OCI-LY1 (cell line): ENCODE results near the gene KRTAP10-6.

Source experiments
- H2AFZ ChIP-seq: fragments of 200-600 bp; sonication (generic), shearing (Covaris generic); 2 replicates; pipeline ENCODE4 v1.6.0; 2014; ENCODE audit warnings: antibody characterized with exemption, mild to moderate bottlenecking, low read length
- H3F3A ChIP-seq: fragments of 200-600 bp; sonication (generic), shearing (Covaris generic); 2 replicates; pipeline ENCODE4 v1.6.0; 2014; ENCODE audit warnings: mild to moderate bottlenecking, antibody characterized with exemption, low read length, moderate library complexity; ENCODE audit not compliant: insufficient read depth
- H3K27ac ChIP-seq: fragments of 200-600 bp; sonication (generic); 2 replicates; pipeline ENCODE4 v1.5.1; 2014; ENCODE audit warnings: low read length, mixed run types, mild to moderate bottlenecking, low read depth; ENCODE audit not compliant: poor library complexity, severe bottlenecking
- H3K27me3 ChIP-seq: fragments of 200-600 bp; sonication (generic); 2 replicates; pipeline ENCODE4 v1.6.0; 2014; ENCODE audit warnings: antibody characterized with exemption, mild to moderate bottlenecking, low read length, moderate library complexity; ENCODE audit not compliant: insufficient read depth
- H3K36me3 ChIP-seq: fragments of 200-600 bp; sonication (generic); 2 replicates; pipeline ENCODE4 v1.6.1; 2014; ENCODE audit warnings: mild to moderate bottlenecking, antibody characterized with exemption, low read length, moderate library complexity, mixed read lengths; ENCODE audit not compliant: insufficient read depth
- H3K4me1 ChIP-seq: fragments of 200-600 bp; sonication (generic); 2 replicates; pipeline ENCODE4 v1.5.1; 2014; ENCODE audit warnings: mild to moderate bottlenecking, low read length, moderate library complexity; ENCODE audit not compliant: insufficient read depth, severe bottlenecking
- H3K4me2 ChIP-seq: fragments of 200-600 bp; sonication (generic), shearing (Covaris generic); 2 replicates; pipeline ENCODE4 v1.6.1; 2014; ENCODE audit warnings: low read length
- H3K4me3 ChIP-seq: fragments of 200-600 bp; sonication (generic); 2 replicates; pipeline ENCODE4 v1.5.1; 2014; ENCODE audit warnings: low read length, low read depth, mild to moderate bottlenecking, mixed read lengths; ENCODE audit not compliant: poor library complexity, severe bottlenecking
- H3K79me2 ChIP-seq: fragments of 200-600 bp; shearing (Covaris generic); 2 replicates; pipeline ENCODE4 v1.6.1; 2016; ENCODE audit warnings: mixed run types, low read length, mixed read lengths; ENCODE audit not compliant: insufficient read depth
- H3K9ac ChIP-seq: fragments of 200-600 bp; sonication (generic), shearing (Covaris generic); 2 replicates; pipeline ENCODE4 v1.6.1; 2014; ENCODE audit warnings: mild to moderate bottlenecking, low read length, mixed read lengths
- H3K9me2 ChIP-seq: fragments of 200-600 bp; sonication (generic), shearing (Covaris generic); 2 replicates; pipeline ENCODE4 v1.6.1; 2014; ENCODE audit warnings: low read depth, mild to moderate bottlenecking, low read length, mixed read lengths
- H3K9me3 ChIP-seq: fragments of 200-600 bp; shearing (Covaris generic); 2 replicates; pipeline ENCODE4 v1.6.1; 2014; ENCODE audit warnings: low read length, mixed read lengths
- H4K20me1 ChIP-seq: fragments of 200-600 bp; sonication (generic), shearing (Covaris generic); 2 replicates; pipeline ENCODE4 v1.6.0; 2016; ENCODE audit warnings: mild to moderate bottlenecking, low read length; ENCODE audit not compliant: insufficient read depth
- EZH2 ChIP-seq: fragments of 200-600 bp; sonication (generic), shearing (Covaris generic); IDR thresholded peaks from 2 replicates; pipeline ENCODE4 v1.8.0; 2017; ENCODE audit warnings: borderline replicate concordance, mixed run types, mild to moderate bottlenecking, antibody characterized with exemption, low read length, moderate library complexity, mixed read lengths
- TF ChIP-seq, protein P1 (sequence below): fragments of 200-600 bp; sonication (generic), shearing (Covaris generic); IDR thresholded peaks from 2 replicates; pipeline ENCODE4 v1.5.1; 2017; ENCODE audit warnings: mild to moderate bottlenecking, antibody characterized with exemption, low read length, moderate library complexity, mixed read lengths

Gene KRTAP10-6

DNA sequence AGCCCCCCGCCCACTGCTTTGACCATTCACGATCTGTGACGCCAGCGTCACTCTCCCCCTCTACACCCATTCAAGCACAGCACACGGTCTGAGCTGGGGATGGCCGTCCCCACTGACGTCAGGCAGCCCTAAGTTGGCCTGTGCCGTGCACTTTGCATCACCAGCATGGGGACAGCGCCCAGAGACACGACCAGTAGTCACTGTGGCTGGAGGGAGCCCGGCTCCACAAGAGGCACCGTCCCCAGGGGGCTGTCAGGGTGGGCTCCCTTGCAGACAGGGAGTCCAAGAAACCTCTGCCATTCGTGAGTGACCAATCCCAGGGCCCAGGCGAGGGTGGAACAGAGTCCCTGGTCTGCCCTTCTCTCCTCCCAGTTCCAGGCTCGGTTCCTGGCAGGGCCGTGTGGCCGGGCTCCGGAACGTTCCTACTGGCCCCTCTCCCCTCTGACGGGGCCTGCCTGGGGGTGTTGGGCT is 21.9 kb upstream of the KRTAP10-6 start:
- H3K36me3 ChIP-seq = no peaks in the 10 kb centered on the region
- H2AFZ ChIP-seq = no peak overlapping the region
- no peaks in the 10 kb centered on the region for H3K9me2 ChIP-seq
- peaks cover 6% of the 10 kb centered on the region for H3K4me1 ChIP-seq
- no peaks in the 10 kb centered on the region for H3F3A ChIP-seq
- no peaks in the 10 kb centered on the region for H3K79me2 ChIP-seq
- TF ChIP-seq EZH2 = no peak
- TF ChIP-seq, protein P1, sequence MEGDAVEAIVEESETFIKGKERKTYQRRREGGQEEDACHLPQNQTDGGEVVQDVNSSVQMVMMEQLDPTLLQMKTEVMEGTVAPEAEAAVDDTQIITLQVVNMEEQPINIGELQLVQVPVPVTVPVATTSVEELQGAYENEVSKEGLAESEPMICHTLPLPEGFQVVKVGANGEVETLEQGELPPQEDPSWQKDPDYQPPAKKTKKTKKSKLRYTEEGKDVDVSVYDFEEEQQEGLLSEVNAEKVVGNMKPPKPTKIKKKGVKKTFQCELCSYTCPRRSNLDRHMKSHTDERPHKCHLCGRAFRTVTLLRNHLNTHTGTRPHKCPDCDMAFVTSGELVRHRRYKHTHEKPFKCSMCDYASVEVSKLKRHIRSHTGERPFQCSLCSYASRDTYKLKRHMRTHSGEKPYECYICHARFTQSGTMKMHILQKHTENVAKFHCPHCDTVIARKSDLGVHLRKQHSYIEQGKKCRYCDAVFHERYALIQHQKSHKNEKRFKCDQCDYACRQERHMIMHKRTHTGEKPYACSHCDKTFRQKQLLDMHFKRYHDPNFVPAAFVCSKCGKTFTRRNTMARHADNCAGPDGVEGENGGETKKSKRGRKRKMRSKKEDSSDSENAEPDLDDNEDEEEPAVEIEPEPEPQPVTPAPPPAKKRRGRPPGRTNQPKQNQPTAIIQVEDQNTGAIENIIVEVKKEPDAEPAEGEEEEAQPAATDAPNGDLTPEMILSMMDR = no peak
- H3K9me3 ChIP-seq = 0 out of 2 replicates have a peak, but pooled peaks cover 2% of the 10 kb centered on the region
- no peak overlapping the region for H3K4me2 ChIP-seq
- H3K27me3 ChIP-seq = no peaks in the 10 kb centered on the region
- H4K20me1 ChIP-seq = no peaks in the 10 kb centered on the region
- H3K27ac ChIP-seq = no peak overlapping the region
- no peak overlapping the region for H3K4me3 ChIP-seq
- H3K9ac ChIP-seq = no peak overlapping the region

DNA sequence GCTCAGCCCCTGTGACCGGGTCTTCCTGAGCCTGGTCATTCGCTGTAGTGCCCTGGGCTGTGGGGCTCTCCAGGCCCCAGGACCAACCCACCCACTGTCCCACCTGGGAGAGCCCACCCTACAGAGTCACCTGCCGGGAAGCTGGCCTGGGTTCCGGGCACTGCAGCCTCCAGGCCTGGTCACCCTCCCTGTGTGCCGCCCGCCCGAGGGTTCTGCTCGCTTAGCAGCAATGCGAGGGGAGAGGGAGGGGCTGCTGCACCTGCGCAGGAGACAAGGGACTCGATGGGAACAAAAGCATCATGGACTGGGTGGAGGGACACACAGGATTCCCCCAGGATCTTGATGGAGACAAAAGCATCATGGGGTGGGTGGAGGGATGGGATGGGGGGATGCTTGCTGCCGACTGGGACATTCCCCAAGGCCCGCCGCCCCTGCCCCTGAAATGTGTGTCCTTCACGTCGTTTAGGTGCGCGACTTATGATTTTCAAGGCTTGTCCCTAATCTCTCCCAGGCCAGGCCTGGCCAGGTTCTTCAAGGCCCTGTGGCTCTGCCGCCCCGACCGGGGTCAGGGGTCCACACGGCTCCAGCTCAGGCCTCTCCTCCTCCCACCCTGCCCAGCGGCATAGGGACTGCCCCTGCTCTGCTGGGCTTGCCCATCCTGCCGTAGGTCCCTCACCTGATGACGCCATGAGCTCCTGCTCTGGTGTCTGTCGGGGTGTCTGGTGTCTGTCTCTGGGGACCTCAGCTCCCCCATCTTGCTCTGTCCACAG is 21.3 kb upstream of the KRTAP10-6 start:
- 0 out of 2 replicates have a peak, but pooled peaks cover 2% of the 10 kb centered on the region for H3K9me3 ChIP-seq
- peaks cover under 1% of the 10 kb centered on the region for H3K4me1 ChIP-seq
- no peaks in the 10 kb centered on the region for H3F3A ChIP-seq
- no peak overlapping the region for H3K27ac ChIP-seq
- H3K79me2 ChIP-seq = no peaks in the 10 kb centered on the region
- no peaks in the 10 kb centered on the region for H3K36me3 ChIP-seq
- H3K4me3 ChIP-seq = no peak overlapping the region
- H2AFZ ChIP-seq = no peak overlapping the region
- H3K9me2 ChIP-seq = no peaks in the 10 kb centered on the region
- H3K4me2 ChIP-seq = no peak overlapping the region
- TF ChIP-seq EZH2 = no peak
- H3K27me3 ChIP-seq = no peaks in the 10 kb centered on the region
- H4K20me1 ChIP-seq = no peaks in the 10 kb centered on the region
- no peak overlapping the region for H3K9ac ChIP-seq

DNA sequence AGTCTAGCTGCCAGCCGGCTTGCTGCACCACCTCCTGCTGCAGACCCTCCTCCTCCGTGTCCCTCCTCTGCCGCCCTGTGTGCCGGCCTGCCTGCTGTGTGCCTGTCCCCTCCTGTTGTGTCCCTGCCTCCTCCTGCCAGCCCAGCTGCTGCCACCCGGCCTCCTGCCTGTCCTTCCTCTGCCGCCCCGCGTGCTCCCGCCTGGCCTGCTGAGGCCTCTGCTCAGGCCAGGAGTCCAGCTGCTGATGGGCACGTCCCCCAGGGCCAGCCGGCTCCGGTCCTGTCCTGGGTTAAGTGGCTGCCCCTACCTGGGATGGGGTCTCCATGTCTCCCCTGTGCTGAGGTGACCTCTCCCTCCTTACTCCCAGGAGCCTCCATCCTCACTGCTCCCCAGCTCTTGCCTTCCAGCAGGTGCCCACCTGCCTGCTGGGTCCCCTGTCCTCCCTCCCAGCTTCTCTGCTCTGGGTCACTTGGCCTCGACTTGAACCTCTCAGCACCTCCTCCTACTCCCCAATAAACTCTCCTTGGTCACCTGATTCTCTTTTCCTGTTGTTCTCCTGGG is 20.4 kb upstream of the KRTAP10-6 start:
- Histone ChIP-seq H3K9ac (no peak overlapping the region), H2AFZ (no peak overlapping the region), H3K79me2 (no peaks in the 10 kb centered on the region), H3K4me3 (no peak overlapping the region), H3K36me3 (no peaks in the 10 kb centered on the region), H3F3A (no peaks in the 10 kb centered on the region), H3K4me1 (no peaks in the 10 kb centered on the region), H3K4me2 (no peak overlapping the region), H3K27me3 (no peaks in the 10 kb centered on the region), H4K20me1 (no peaks in the 10 kb centered on the region), H3K9me2 (no peaks in the 10 kb centered on the region), H3K27ac (no peak overlapping the region), H3K9me3 (0 out of 2 replicates have a peak, but pooled peaks cover 2% of the 10 kb centered on the region)
- TF ChIP-seq, protein P1 = no peak
- TF ChIP-seq EZH2 = no peak
